HG02943 (cell line): ENCODE results near the gene SHB.
A peak's percentile ranks its signal among the peaks of the same experiment; 100 is the strongest.

Experiments used
- ATAC-seq: cut with Tn5 transposase; IDR thresholded peaks from one replicate; pipeline ENCODE4 v1.9.1; 2021; ENCODE audit warnings: mild to moderate bottlenecking, low read depth, moderate library complexity; ENCODE audit not compliant: unreplicated experiment

SHB gene, protein sequence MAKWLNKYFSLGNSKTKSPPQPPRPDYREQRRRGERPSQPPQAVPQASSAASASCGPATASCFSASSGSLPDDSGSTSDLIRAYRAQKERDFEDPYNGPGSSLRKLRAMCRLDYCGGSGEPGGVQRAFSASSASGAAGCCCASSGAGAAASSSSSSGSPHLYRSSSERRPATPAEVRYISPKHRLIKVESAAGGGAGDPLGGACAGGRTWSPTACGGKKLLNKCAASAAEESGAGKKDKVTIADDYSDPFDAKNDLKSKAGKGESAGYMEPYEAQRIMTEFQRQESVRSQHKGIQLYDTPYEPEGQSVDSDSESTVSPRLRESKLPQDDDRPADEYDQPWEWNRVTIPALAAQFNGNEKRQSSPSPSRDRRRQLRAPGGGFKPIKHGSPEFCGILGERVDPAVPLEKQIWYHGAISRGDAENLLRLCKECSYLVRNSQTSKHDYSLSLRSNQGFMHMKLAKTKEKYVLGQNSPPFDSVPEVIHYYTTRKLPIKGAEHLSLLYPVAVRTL

DNA sequence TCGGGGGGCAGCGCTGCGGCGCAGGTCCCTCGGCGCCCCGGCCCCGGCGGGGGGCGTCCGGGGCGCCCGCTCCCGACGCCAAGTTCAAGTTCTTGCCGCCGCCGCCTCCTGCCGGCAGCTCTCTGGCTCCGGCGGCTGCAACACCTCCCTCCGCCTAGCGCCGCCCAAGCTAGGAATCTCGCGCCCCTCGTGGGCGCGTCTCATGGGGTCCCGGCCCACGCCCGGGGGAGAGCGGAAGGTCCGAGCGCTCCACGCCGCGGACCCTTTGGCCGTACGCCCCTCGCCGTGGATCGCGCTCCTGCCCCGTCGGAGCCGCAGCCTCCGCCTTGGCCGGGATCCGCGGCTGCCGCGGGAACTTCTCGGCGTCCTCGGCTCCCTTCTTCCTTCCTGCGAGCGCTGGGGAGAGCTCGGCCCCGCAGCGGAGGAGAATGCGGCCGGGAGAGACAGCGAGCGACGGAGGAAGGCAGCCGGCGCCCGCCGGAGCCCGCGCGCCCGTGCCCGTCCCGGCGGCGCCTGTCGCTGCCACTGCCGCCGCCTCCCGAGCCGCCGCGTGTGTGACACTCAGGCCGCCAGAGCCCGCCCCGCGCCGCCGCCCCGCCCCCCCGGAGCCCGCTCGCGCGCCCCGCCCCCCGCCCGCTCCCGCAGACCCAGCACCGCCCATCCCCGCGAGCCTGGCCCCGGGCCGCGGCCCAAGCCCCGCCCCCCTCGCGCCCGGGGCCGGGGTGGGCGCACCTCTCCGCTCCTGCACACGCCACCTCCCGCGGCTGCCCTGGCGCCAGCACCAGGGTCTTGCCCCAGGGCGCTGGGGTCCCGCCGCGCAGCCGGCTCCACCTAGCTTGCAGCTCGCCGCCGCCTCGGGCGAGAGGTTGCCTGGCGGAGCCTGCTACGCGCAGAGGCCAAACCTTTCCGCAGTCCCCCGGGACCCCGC, at the start of gene SHB:
Gene SHB (minus strand): TSS at position 527 of the 928 bp plus-strand sequence. CDS start 582 bp downstream, outside the sequence.
- peak; percentile 42 for ATAC-seq

DNA sequence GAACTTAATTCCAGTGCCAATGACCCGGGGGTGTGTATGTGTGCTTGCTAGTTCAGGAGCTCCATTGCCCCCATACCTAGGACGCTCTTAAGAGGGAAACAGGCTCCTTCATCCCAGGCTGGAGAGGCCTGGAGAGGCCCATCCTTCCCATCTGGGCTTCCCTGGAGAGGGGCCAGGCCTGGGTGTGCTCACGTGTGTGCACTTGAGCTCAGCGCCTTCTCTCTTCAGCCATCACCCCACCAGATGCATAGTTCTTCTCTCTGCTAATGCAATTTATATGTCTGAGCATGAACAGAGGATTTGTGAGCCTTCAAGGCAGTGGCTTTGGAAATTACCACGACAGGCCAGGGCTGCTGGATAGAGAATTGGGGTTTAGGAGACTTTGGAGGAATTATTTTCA, 48.6 kb upstream of the SHB start:
- ATAC-seq: no peak

DNA sequence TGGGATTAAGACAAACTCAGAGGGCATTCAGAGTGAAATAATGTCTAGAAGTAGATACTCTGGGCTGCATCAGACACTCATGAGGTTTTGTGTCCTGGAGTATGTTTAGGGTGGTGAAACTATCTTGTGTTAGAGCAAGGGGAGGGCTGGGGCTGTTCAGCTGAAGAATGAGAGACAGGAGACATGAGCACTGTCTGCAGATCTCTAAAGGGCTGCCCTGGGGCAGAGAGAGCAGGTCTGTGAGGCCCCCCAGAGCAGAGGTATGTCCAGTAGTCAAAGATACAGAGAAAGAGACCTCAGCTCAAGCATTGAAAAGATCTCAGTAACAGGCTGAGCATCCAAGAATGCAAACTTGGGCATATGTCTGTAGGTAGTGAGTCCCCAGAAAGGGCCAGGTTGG, 45.9 kb upstream of the SHB start:
- no peak for ATAC-seq

DNA sequence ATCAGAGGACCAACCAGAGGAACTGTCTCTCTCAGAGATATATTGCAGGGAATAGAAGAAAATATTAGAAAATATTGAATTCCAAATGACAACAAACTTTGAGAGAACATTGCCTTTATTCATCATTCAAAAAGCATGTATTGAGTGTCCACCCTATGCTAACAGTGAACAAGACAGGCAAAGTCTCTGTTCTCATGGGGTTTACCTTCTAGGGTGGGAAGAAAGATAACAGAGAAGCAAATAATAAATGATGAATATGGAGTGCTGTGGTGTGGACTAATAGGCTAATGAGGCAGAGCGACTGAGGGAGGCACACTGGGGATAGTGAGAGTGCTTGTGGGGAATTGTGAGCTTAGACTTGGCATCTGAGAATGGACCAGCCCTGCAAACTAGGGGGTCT, 43.4 kb upstream of the SHB start:
- ATAC-seq: no peak

DNA sequence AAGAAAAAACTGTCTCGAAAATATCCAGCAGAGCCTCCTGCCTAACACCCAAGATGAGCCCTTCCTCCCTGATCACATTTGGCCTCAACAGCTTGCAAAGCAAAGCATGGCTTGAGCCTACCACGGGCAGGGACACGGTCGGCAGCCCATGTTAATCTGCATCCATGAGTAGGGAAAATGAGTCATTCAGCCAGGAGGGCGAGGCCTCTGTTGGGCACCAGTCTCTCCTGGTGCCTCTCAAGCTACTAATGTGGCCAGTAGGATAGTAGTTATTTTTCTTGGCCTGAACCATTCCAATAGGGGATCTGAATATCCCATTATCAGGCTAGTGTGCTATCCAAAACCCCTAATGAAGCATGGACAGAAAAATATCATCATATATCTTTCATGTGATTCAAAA, 43.0 kb upstream of the SHB start:
- no peak for ATAC-seq

DNA sequence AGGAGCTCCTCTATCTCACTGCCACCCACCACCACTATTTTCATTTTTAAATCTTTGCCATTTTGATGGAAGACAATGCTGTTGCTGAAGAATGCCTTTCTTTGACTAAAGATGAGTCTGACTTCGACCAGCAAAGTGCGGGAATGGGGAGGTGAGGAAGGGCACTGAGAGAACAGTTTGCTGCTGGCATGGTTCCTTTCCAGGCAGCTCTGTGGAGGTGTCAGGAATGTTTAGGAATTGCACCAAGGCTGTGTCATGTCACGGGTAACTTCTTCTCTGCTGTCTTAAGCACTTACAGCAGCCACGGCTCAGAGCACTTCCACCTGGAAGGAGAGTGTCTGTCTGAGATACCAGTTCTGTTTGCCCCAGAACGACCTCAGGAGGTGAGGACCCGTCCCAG, 41.4 kb upstream of the SHB start:
- no peak for ATAC-seq

DNA sequence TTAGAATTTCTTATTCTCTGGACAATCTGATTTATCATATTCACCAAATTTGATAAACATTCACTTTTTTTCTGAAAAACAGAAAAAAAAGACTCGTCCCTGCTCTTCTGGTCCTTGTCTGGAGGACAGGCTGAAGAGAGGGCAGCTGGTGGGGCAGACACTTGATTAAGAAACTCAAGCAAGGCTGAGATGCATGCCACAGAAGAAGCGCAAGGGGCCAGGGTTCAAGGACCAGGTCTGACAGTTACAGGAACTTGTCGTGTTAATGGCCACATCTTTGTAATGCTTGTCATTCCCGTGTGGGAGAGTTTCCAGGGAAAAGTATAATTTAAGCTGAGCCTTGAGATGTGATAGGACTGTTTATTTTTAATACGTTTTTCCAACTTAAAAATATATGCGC, 40.6 kb upstream of the SHB start:
- ATAC-seq: no peak

DNA sequence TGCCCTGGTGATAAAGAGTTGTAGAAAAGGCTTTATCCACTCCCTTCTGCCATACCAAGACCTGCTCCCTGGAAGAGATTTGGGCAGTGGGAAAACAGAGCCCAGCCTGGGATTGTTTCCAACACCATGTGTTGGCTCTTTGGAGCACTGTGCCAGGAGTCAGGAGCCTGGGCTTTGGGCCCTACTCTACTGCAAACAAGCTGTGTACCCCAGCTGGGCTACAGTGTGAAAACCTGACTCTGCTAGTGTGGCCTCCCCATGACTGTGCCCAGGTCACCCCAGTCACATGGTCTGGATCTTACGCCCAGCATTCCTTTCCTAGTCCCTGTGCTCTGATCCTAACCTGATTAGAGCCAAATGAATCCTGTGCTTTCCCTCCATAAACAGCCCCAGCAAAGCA, 39.3 kb upstream of the SHB start:
- ATAC-seq: no peak

DNA sequence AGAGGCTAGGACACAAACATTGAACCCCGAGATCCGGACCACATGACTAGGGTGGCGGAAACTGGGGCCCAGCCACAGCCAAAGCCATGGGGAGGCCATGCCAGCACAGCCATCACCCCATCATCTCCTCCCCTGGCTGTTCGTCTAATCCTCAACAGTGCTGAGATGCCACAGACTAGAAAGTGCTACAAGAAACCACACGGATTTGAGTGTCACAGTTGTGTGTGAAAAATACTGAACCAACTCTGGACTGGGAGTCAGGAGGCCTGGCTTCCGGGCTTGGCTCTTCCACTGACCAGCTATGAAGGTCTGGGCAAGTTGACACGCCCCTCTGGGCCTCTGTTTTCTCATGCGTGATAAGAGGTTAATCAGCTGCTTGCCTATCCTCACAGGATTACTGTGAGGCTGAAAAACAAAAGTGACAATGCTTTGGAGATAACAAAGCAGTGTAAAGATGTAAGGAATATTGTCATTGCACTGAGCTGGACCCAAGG, 38.8 kb upstream of the SHB start:
- no peak for ATAC-seq

DNA sequence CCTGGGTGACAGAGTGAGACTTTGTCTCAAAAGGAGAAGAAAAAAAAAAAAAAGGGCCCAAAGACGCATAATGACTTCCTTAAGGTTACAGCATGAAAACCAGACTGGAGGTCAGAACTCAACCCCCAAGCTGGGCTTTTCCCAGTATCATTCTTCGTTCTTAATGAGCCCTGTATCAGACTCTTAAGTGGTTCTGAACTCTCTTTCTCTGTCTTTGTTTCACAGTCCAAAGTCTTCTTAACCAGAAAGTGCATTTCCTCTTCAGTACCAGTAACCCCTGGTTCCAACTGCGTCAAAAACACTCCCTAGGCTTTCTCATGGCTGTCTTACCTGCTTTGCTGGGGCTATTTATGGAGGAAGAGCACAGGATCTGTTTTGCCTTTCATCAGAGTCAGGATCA, 38.4 kb upstream of the SHB start:
- no peak for ATAC-seq

DNA sequence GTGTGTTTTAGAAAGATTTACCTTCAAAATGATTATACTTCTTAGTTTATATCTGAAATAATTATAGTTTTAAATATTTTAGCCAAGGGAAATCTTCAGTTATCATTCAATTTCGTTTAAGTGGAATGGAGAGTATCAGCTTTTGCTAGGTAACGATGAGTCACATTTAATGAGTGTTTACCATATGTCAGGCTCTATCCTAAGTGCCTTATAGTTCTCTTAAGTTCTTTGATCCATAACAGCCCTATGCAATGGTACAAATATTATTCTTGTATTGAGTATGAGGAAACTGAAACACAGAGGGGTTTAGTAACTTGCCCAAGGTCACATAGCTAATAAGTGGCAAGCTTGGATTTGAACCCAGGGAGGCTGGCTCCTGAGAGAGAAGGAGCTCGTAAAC, 37.5 kb upstream of the SHB start:
- no peak for ATAC-seq

DNA sequence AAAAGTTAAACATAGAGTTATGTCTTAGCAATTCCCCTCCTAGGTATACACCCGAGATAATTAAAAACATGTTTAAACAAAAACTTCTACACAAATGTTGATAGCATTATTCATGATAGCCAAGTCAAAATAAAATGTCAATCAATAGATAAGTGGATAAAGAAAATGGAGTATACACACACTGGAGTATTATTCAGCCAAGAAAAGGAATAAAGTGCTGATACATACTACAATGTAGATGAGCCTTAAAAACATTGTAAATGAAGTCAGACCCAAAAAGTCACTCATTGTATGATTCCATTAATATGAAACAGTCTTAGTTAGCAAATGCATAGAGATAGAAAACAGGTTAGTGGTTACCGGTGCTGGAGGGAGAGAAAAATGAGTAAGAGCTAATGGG, 34.3 kb upstream of the SHB start:
- no peak for ATAC-seq

DNA sequence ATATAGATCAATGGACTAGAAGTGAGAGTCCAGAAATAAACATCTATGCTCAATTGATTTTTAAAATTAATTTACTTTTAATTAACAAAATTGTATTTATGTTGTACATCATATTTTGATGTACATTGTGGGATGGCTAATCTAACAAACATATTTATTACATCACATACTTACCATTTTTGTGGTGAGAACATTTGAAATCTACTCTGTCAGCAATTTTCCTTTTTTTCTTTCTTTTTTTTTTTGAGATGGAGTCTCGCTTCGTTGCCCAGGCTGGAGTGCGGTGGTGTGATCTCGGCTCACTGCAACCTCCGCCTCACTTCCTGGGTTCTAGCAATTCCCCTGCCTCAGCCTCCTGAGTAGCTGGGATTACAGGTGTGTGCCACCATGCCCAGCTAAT, 32.4 kb upstream of the SHB start:
- no peak for ATAC-seq

DNA sequence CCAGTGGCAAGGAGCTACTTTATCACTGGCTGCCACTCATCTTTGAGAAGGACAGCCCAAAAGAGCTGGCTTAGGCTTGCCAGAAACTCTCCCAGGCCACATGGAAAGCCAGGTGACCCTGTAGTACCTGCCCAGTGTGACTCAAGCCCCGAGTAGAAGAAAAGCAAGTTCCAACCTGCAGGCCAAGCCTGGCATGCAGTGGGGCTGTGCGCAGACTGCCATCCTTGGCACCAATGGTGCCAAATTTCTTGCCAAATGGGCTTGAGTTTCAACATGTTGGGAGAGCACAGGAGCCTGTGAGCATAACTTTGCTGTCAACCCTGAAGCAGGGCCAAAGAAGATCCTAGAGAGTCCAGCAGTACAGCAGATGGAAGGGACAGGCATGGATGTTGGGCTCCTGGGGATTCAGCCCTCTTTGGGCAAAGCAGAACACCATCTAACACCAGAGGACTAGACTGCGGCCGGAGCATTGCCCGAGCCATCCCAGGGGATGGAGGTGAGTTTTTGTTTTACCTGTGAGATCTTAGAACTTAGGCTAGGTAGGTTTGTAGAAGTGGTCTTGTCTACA, 27.3 kb upstream of the SHB start:
- no peak for ATAC-seq

DNA sequence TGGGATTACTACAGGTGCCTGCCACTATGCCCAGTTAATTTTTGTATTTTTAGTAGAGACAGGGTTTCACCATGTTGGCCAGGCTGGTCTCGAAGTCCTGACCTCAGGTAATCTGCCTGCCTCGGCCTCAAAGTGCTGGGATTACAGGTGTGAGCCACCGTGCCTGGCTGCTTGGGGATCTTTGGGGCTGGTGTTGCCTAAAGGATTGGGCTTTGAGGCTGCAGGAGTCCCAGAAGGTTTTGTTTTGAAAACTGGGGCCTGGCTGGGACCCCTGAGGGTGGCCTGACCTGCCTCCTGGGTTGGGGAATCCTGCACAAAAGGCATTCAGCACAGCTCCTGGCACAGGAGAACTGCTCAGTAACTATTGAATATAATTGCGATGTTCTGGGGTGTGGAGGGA, 25.1 kb upstream of the SHB start:
- no peak for ATAC-seq

DNA sequence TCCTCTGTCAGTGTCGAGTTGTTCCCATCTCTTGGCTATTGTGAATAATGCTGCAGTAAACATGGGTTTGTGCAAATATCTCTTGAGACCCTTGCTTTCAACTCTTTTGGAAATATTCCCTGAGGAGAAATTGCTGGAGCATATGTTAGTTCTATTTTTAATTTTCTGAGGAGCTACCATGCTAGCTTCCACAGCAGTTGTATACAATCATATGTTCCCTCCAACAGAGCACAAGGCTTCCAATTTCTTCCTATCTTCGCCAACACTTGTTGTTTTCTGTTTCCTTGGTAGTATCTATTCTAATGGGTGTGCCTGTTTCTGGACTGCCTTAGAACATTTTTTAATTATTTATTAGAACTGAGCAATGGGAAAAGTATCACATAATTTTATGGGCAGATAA, 23.6 kb upstream of the SHB start:
- ATAC-seq: no peak

DNA sequence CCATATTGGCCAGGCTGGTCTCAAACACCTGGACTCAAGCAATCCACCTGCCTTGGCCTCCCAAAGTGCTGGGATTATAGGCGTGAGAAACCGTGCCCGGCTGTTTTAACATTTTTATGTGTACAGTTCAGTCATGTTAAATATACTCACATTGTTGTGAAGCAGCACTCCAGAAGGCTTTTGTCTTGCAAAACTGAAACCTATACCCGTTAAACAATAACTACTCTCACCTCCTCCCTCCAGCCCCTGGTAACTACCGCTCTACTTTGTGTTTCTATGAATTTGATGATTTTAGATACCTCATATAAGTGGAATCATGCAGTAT, 23.1 kb upstream of the SHB start:
- no peak for ATAC-seq

DNA sequence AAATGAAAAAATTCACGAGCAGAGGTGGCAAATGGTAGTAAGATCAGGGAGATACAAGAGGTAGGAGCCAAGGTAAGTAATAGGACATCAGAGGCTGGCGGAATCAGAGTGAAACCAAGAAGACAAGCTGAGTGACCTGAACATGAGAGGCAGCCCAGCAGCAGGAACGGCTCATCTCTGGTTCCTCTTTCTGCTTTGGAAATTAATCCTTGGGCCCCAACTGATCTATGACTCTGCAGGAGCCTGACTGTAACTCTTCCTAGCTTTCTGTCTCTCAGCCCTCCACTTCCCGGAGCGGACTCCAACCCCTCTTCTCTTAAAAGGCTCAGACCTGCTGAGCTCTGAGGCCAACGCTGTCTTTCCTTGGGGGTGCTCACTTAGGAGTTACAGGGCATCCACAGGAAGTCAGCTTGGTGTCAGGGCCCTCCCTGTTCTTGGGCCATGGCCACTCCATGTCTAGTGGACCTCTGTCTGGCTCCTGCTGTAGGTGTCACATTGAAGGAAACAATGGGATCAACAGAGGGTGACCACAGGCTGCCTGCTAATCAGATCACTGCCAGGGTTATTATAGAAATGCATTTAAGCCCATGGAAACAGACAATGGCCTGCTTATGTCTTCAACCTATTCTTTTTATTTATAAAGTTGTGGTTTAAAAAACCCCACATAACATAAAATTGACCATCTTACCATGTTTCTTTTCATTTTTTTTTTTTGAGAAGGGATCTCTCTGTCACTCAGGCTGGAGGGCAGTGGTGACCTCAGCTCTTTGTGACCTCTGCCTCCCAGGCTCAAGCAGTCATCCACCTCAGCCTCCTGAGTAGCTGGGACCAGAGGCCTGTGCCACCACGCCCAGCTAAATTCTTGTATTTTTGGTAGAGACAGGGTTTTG, 22.5 kb upstream of the SHB start:
- ATAC-seq: peak; percentile 44

DNA sequence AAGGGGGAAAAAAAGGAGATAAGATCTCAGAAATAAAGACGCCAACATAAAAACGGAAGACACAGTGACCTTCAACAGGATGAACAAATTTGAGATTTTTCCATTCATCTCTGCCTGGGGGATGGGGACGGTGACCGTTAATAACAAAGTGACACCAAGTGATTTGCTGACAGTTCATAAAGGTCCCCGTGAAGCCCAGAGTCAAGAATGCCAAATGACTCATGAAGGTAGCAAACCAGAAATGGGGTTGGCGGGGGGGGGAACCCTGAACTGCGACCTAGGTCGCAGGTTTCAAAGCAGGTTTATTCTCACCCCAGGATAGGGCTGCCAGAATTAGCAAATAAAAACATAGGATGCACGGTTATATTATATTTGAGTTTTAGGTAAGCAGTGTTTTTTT, 21.1 kb upstream of the SHB start:
- no peak for ATAC-seq
